Fibroblast of pulmonary artery (primary cell): ENCODE results near the gene RAD51D.
"Not testable (repeated sequence)": the region's sequence is repeated elsewhere in the genome, so short reads cannot be mapped to it uniquely, and the experiment has no call there.

Experiments
- DNase-seq: peaks from one replicate; pipeline ENCODE4 v3.0.0-alpha.2; 2010; ENCODE audit warnings: low read depth
- H3K4me3 ChIP-seq: replicated peaks from 2 replicates; pipeline ENCODE4 v1.5.1; 2011; ENCODE audit warnings: low read depth, mild to moderate bottlenecking, control low read depth, low read length, moderate library complexity
- CTCF ChIP-seq: IDR thresholded peaks from 2 replicates; pipeline ENCODE4 v1.5.1; 2011; ENCODE audit warnings: mild to moderate bottlenecking, control low read depth, low read length, inconsistent platforms; ENCODE audit errors: missing control alignments

The RAD51D gene

DNA sequence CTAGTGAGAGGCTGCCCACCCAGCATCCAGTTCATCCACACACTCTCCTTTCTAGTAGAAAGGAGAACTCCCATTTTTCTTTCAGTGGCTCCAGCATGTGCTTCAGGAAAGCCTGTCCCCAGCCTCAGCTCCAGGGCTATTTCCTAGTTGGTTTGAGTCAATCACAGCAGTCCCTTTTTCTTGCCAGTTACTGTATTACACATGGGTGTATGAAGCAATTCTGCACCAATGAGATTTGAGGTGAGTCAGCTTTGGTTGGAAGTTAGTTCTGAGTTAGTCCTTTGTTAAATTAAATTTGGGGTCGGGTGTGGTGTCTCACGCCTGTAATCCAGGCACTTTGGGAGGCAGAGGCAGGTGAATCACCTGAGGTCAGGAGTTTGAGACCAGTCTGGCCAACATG, 24.8 kb downstream of the RAD51D start:
- TF ChIP-seq CTCF: no peak
- no peak overlapping the region for H3K4me3 ChIP-seq
- peak; percentile 90 for DNase-seq

DNA sequence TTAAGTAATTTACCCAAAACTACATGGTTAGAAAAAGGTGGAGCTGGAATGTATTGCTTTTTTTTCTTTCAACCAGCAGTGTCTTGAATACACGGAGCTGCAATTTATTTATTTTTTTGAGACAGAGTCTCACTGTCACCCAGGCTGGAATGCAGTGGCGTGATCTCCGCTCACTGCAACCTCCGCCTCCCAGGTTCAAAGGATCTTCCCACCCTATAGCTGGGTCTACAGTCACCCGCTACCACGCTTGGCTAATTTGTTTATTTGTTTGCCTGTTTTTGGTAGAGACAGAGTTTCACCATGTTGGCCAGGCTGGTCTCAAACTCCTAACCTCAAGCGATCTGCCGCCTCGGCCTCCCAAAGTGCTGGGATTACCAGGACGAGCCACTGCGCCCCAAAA, 29.0 kb downstream of the RAD51D start:
- DNase-seq, H3K4me3 ChIP-seq: not testable (repeated sequence)

GRCh38 chr17:35089586-35090296, 29.9 kb downstream of the RAD51D start:
- peak overlapping the region; percentile 41 for H3K4me3 ChIP-seq
- peak; percentile 10 for TF ChIP-seq CTCF
- peak; percentile 38 for DNase-seq

DNA sequence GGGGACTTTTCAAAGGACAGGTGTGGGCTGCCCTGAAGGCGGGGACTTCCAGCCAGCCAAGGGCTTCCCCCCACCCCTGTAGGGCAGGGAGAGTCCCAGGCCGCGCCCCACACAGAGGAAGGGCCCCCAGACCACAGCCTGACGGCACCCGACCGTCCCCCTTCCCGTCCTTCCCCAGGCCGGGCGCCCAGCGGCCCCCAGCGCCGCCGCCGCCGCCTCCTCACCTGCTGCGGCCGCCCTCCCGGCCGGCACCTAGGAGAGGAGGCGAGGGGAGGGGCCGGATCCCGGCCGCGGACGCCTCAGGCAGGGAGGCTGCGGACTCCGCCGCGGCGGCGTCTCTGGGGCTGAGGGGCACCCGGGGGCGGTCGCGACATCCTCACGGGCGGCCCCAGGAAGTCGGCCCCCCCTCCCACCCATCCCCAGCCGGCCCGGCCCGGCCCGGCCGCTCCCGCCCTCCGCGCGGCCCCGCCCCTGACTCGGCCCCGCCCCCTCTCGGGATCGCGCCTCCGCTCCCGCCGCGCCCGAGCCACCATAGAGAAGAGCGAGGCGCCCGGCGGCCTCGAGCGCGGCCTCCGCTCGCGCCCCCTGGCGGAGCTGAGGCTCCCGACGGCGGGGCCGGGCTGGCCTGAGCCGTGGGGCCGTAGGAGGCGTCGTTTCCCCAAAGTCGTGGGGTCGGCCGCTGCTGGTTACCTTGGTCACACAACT, 30.6 kb downstream of the RAD51D start:
- peak; percentile 33 for TF ChIP-seq CTCF
- DNase-seq: peak; percentile 79
- peak overlapping the region; percentile 74 for H3K4me3 ChIP-seq

GRCh38 chr17:35088356-35088880, 31.2 kb downstream of the RAD51D start:
- peak; percentile 52 for DNase-seq
- H3K4me3 ChIP-seq: peak overlapping the region; percentile 74
- TF ChIP-seq CTCF: peak; percentile 6

DNA sequence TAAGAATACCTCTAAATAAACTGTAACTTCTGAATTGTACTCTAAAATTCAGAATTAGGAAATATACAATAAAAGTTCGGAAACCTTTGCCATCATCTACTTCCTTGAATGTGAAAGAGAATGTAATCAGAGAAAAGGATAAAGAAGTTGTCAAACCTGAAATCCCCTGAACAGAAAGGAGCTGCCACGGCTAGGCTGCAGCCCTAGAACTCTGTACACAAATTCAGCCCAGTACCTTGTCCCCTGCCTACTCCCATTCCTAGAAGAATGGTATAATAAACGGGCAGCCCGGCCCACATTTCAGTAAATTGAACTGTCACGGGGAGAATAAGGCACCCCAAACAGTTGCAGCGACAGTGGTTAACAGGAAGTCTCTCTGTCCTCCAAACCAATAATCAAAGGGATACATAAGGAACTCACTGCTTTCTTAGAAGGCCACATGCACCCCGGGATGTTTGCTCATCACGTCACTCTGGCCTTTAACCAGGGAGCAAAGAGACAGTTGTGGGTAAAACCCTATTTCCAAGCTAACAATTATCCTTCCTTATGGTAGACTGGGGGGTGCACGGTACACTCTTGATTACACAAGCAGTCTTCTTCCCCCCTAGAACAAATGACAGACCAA, 31.8 kb downstream of the RAD51D start:
- peak overlapping the region; percentile 74 for H3K4me3 ChIP-seq
- TF ChIP-seq CTCF: no peak
- no peak for DNase-seq

- no peak for TF ChIP-seq CTCF
- no peak for DNase-seq
- H3K4me3 ChIP-seq: no peak overlapping the region
Measured at GRCh38 chr17:35086931-35087573, 32.6 kb downstream of the RAD51D start.
